Stimulated activated CD4-positive, alpha-beta T cell treated with anti-CD3 and anti-CD28 coated beads, Interleukin-2, amount 100 ng/mL, for 48 hours (primary cell): ENCODE data around the gene OR4D2.

ENCODE experiments used
- DNase-seq, 2 donors: peaks; one replicate each; pipeline ENCODE4 v3.0.0-alpha.2; 2020

Gene OR4D2

GRCh38 chr17:58217766-58218165 is 51.0 kb downstream of the OR4D2 start:
- no peak for DNase-seq

GRCh38 chr17:58219007-58219788 is 52.4 kb downstream of the OR4D2 start, which contains the start of gene MKS1:
Gene MKS1, minus strand, starts transcription at chr17:58219255. Its CDS starts 25 bp downstream, at chr17:58219230.
- peak; percentile 95 for DNase-seq

GRCh38 chr17:58219789-58220183 is 53.0 kb downstream of the OR4D2 start:
- no peak for DNase-seq
